PFSK-1 (cell line): ENCODE results near the gene STX12.
A peak's percentile ranks its signal among the peaks of the same experiment; 100 is the strongest.

ENCODE experiments used
- POLR2AphosphoS5 ChIP-seq: IDR thresholded peaks from 2 replicates; pipeline ENCODE4 v1.6.1; 2012; ENCODE audit warnings: low read depth, mild to moderate bottlenecking, control low read depth, low read length, moderate library complexity
- SIN3A ChIP-seq: IDR thresholded peaks from 2 replicates; pipeline ENCODE4 v1.6.1; 2012; ENCODE audit warnings: mild to moderate bottlenecking, low read length, moderate library complexity, borderline replicate concordance; ENCODE audit not compliant: insufficient read depth
- TAF1 ChIP-seq: IDR thresholded peaks from 2 replicates; pipeline ENCODE4 v1.6.1; 2012; ENCODE audit warnings: low read length, control low read depth, borderline replicate concordance; ENCODE audit not compliant: insufficient read depth
- TF ChIP-seq, protein P1 (sequence below), 2 experiments: IDR thresholded peaks; 2 replicates each; pipeline versions ENCODE4 v1.6.1 to v1.8.0; 2011 to 2012; ENCODE audit warnings: low read depth in 2 of 2, low read length in 2 of 2, control low read depth in 1 of 2, inconsistent platforms in 1 of 2, mild to moderate bottlenecking in 1 of 2, moderate library complexity in 1 of 2; ENCODE audit not compliant: insufficient read depth in 1 of 2

DNA sequence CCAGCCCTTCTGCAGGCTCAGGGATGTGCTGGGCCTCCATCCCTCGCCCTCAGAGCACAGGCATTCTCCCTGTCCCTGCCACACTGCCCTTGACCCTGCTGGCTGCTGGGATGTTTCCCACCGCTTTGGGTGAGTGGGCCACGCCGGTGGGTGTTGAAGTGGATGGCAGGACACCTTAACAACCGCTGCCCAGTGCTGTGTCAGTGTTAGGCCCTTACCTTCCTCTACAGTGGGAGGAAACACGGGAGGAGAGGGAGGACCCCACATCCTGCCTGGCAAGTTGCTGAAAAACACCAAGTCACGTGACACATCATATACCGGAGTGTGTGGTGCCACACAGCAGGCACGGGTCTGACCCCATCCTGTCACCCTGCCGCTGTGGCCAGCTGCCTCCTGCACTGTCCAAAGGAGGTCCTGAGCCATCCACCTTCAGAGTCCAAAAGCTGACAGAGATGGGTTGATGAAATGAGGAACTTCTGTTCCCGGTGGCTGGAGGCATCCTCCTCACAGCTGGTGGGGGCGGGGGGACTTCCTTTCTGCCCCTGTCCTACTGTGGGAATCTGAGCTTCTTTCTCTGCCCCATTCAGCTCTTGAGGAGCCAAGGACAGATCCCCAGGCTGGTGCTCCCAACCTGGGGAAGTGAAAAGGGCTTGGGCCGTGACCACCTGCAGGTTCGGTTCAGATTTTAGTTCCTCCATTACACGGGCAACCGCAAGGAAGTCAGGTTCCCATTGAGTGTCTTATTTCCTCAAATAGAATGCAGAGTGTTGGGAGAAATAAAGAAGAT, 96.1 kb downstream of the STX12 start:
- no peak for TF ChIP-seq POLR2AphosphoS5
- TF ChIP-seq SIN3A: no peak
- TF ChIP-seq, protein P1, sequence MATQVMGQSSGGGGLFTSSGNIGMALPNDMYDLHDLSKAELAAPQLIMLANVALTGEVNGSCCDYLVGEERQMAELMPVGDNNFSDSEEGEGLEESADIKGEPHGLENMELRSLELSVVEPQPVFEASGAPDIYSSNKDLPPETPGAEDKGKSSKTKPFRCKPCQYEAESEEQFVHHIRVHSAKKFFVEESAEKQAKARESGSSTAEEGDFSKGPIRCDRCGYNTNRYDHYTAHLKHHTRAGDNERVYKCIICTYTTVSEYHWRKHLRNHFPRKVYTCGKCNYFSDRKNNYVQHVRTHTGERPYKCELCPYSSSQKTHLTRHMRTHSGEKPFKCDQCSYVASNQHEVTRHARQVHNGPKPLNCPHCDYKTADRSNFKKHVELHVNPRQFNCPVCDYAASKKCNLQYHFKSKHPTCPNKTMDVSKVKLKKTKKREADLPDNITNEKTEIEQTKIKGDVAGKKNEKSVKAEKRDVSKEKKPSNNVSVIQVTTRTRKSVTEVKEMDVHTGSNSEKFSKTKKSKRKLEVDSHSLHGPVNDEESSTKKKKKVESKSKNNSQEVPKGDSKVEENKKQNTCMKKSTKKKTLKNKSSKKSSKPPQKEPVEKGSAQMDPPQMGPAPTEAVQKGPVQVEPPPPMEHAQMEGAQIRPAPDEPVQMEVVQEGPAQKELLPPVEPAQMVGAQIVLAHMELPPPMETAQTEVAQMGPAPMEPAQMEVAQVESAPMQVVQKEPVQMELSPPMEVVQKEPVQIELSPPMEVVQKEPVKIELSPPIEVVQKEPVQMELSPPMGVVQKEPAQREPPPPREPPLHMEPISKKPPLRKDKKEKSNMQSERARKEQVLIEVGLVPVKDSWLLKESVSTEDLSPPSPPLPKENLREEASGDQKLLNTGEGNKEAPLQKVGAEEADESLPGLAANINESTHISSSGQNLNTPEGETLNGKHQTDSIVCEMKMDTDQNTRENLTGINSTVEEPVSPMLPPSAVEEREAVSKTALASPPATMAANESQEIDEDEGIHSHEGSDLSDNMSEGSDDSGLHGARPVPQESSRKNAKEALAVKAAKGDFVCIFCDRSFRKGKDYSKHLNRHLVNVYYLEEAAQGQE (IDR thresholded peaks at IDR 0.05; ENCODE audit: insufficient read depth in 1 of 2, low read depth in 2 of 2, low read length in 2 of 2): no peak
- TF ChIP-seq TAF1: peak; percentile 35; the same call in 1 of the 2 replicates
